Activated CD8-positive, alpha-beta T cell treated with anti-CD3 and anti-CD28 coated beads for 36 hours (primary cell): Measurements from ENCODE around the gene AOPEP. TPM values are rescaled to one million over a fixed set of nuclear protein-coding genes. Genes with fewer than 3 reads are reported as not detected.

Experiments
- ATAC-seq: fragments of 200-7000 bp; cut with Tn5 transposase; one replicate; pipeline ENCODE4 v1.10.0; 2021; ENCODE audit warnings: mild to moderate bottlenecking, moderate library complexity
- CTCF ChIA-PET: fragments of 350-600 bp; sonication (Branson Sonifier 250); formaldehyde crosslinking; loops from one replicate; lab custom pipeline; 2021; ENCODE audit warnings: antibody characterized with exemption; lab: Charles Lee
- POLR2A ChIA-PET: fragments of 350-600 bp; sonication (Branson Sonifier 250); formaldehyde crosslinking; loops from one replicate; lab custom pipeline; 2021; ENCODE audit warnings: antibody characterized with exemption; lab: Charles Lee
- DNase-seq: peaks from one replicate; pipeline ENCODE4 v3.0.0-alpha.2; 2020
- H3K27ac Mint-ChIP-seq: one replicate; pipeline ENCODE4 v1.8.0; 2021; ENCODE audit warnings: mild to moderate bottlenecking, mixed read lengths
- H3K27me3 Mint-ChIP-seq: one replicate; pipeline ENCODE4 v1.8.0; 2021; ENCODE audit warnings: mixed read lengths
- H3K36me3 Mint-ChIP-seq: one replicate; pipeline ENCODE4 v1.8.0; 2021; ENCODE audit warnings: low read depth, mixed read lengths
- H3K4me1 Mint-ChIP-seq: one replicate; pipeline ENCODE4 v1.8.0; 2021; ENCODE audit warnings: low read depth, mixed read lengths
- H3K4me3 Mint-ChIP-seq: one replicate; pipeline ENCODE4 v1.8.0; 2021; ENCODE audit warnings: mild to moderate bottlenecking, moderate library complexity, mixed read lengths
- H3K9me3 Mint-ChIP-seq: one replicate; pipeline ENCODE4 v1.8.0; 2021; ENCODE audit warnings: mixed read lengths
- intact Hi-C: fragments of 100-400 bp; cut with micrococcal nuclease; formaldehyde crosslinking; loops from one replicate; pipeline ENCODE4 v1.10.0; 2022
- total RNA-seq, 2 experiments: library from RNA; stranded (reverse); gene quantifications; one replicate each; pipeline ENCODE4 v1.2.3, GENCODE V29; 2021
- TF ChIP-seq, protein P1 (sequence below): fragments of 200-600 bp; IDR thresholded peaks from one replicate; pipeline ENCODE4 v1.8.0; 2022; ENCODE audit warnings: antibody characterized with exemption, mild to moderate bottlenecking

AOPEP gene
- total RNA-seq, 2 experiments from 2014 or later = 7.1 to 8.7 TPM

DNA sequence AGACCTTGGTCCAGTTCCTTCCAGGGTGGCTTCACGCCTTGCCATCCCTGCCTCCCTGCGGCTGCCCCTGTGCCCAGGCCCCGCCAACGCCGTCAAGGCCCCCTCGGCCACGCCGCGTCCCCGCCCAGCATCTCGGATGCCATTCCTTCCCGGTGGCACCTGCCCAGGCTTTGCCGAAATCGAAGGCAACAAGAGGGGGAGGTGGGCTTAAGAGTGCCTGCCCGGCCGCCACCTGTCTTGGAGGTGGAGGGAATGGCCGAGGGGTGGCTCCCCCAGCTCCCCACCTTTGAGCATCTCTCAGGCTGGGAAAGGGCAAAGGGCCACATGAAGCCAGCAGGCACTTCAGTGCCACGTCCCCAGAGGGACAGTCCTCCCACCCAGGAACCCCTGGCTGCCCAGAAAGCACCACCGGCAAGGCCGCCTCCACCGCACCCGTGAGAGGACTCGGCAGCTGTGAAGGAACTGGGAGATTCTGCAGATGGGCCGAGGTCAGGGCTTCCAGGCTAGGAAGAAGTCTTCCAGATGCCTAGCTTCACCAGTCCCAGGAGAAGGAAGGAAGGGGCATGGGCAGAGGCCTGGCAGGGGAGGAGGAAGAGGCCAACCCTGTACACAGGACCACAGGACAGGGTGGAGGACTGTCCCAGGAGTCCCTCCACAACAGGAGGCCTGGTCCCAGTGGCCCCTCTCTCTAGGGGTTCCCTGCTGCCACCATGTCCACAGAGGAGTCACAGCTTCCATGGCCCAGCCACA is 373.0 kb downstream of the AOPEP start:
- Mint-ChIP-seq H3K27ac (no peak overlapping the region), H3K9me3 (no peaks in the 10 kb centered on the region), H3K36me3 (no peaks in the 10 kb centered on the region), H3K27me3 (no peaks in the 10 kb centered on the region), H3K4me1 (no peaks in the 10 kb centered on the region), H3K4me3 (no peak overlapping the region)
- TF ChIP-seq, protein P1, sequence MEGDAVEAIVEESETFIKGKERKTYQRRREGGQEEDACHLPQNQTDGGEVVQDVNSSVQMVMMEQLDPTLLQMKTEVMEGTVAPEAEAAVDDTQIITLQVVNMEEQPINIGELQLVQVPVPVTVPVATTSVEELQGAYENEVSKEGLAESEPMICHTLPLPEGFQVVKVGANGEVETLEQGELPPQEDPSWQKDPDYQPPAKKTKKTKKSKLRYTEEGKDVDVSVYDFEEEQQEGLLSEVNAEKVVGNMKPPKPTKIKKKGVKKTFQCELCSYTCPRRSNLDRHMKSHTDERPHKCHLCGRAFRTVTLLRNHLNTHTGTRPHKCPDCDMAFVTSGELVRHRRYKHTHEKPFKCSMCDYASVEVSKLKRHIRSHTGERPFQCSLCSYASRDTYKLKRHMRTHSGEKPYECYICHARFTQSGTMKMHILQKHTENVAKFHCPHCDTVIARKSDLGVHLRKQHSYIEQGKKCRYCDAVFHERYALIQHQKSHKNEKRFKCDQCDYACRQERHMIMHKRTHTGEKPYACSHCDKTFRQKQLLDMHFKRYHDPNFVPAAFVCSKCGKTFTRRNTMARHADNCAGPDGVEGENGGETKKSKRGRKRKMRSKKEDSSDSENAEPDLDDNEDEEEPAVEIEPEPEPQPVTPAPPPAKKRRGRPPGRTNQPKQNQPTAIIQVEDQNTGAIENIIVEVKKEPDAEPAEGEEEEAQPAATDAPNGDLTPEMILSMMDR = no peak
- DNase-seq (no peak), ATAC-seq (no peak)
- ChIA-PET CTCF (interaction anchor here (1.4 to 1.9 kb wide), 2 partner anchors 28 to 31 kb away, joined by 4 to 8 read pairs; no protein-coding TSS in a partner anchor), POLR2A (no interaction called here)
- intact Hi-C loops = no loop called here

DNA sequence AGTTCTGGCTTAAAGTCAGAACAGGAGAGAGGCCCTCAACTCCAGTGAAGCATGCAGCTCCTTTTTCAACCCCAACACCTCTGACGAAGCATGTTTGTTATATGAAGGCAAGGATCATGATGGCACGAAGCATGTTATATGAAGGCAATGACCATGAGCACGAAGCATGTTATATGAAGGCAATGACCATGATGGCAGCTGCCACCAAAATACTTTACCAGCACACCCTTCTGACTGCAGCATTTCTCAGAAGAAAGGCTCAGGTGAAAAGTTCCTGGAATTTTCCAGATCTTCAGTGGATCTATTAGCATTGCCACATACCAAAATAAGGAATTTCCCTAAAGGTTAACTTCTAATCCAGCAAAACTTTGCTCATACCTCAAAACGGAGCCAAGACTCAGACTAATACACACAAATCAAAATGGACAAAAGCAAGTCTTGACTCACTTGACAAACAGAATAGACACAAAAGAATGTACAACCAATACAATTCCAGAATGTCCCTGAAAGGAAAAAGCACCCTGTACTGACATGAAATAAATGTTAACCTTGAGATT is 373.6 kb downstream of the AOPEP start:
- Mint-ChIP-seq H3K4me1 (no peaks in the 10 kb centered on the region), H3K27ac (no peak overlapping the region), H3K36me3 (no peaks in the 10 kb centered on the region), H3K9me3 (no peaks in the 10 kb centered on the region), H3K4me3 (no peak overlapping the region), H3K27me3 (no peaks in the 10 kb centered on the region)
- ChIA-PET CTCF (interaction anchor here (1.4 to 1.9 kb wide), 2 partner anchors 28 to 31 kb away, joined by 4 to 8 read pairs; no protein-coding TSS in a partner anchor), POLR2A (no interaction called here)
- no peak for DNase-seq
- intact Hi-C loops = no loop called here
- ATAC-seq = no peak
- TF ChIP-seq, protein P1 = no peak

DNA sequence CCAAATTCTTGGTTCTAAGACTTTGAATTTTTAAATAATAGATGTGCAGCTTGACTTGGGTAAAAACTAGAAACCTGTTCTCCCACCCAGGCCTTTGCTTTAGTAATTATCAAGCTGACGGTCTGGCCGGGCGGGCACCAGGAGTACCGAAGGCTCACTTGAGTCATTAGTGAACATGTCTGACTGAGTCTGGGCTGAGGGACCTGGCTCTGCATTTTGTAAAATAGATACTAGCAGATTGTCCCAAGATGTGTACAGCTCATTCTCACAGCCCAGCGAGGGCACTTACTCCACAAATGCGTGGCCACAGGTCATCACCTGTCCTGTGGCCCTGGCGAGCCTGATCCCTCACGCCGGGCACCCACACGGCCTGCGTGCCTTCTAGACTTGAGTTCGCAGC is 374.8 kb downstream of the AOPEP start:
- H3K4me1 Mint-ChIP-seq = no peaks in the 10 kb centered on the region
- H3K4me3 Mint-ChIP-seq = no peak overlapping the region
- no peak overlapping the region for H3K27ac Mint-ChIP-seq
- TF ChIP-seq, protein P1 = no peak
- POLR2A ChIA-PET = no interaction called here
- no peak for ATAC-seq
- CTCF ChIA-PET = no interaction called here
- intact Hi-C loops = no loop called here
- DNase-seq = no peak
- H3K27me3 Mint-ChIP-seq = no peaks in the 10 kb centered on the region
- H3K9me3 Mint-ChIP-seq = no peaks in the 10 kb centered on the region
- no peaks in the 10 kb centered on the region for H3K36me3 Mint-ChIP-seq

DNA sequence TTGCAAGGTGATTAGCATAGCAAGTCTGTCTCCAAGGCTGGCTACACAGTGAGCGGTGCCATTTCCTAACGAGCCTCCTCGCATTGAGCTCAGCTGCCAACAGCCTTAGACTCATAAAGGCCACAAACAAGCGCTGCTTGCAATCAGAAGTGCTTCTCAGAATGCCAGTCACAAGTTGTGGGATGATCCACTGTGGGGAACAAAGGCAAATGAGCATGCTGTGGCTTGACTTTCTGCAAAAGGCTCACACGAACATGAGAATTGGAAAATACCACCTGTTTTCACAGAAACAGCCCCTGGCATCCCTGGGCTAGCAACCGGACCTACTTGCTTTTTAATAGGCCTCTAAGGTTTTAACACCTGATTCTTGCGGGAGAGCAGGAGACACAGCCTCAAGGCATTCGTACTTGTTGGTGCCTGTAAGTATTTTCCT is 375.5 kb downstream of the AOPEP start:
- DNase-seq (no peak), ATAC-seq (no peak)
- Mint-ChIP-seq H3K4me1 (no peaks in the 10 kb centered on the region), H3K9me3 (no peaks in the 10 kb centered on the region), H3K27me3 (no peaks in the 10 kb centered on the region), H3K4me3 (no peak overlapping the region), H3K27ac (no peak overlapping the region), H3K36me3 (no peaks in the 10 kb centered on the region)
- ChIA-PET CTCF (interaction anchor here (1.7 kb wide), 1 partner anchor 26 kb away, joined by 6 read pairs; no protein-coding TSS in a partner anchor), POLR2A (no interaction called here)
- TF ChIP-seq, protein P1 = no peak
- intact Hi-C loops = no loop called here

DNA sequence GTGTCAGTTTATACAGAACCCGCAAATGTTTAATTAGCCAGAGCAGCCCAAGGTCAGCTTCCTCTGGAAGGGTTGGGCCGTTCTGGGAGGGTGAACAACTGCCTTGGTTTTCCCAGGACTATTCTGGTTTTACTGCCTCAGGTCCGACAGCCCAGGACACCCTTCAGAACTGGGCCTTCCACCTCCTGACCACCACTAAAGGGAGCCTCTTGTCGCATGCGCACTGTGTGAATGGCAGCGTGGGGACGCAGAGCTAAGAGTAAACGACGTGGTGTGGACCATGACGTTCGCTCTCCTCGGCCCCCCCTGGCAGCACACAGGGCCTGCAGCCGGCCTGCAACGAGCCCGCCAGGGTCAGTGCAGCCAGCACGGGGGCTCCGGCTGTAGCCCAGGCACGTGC is 376.1 kb downstream of the AOPEP start:
- Mint-ChIP-seq H3K27me3 (no peaks in the 10 kb centered on the region), H3K27ac (no peak overlapping the region), H3K4me3 (no peak overlapping the region), H3K4me1 (no peaks in the 10 kb centered on the region), H3K36me3 (no peaks in the 10 kb centered on the region), H3K9me3 (no peaks in the 10 kb centered on the region)
- DNase-seq = no peak
- ATAC-seq = no peak
- ChIA-PET POLR2A (no interaction called here), CTCF (interaction anchor here (1.0 to 1.7 kb wide), 2 partner anchors 25 to 29 kb away, joined by 3 to 6 read pairs; no protein-coding TSS in a partner anchor)
- intact Hi-C loops = no loop called here
- TF ChIP-seq, protein P1 = no peak
